CD14-positive monocyte (primary cell): Measurements from ENCODE around the gene RREB1. TPM values are rescaled to one million over a fixed set of nuclear protein-coding genes. Genes with fewer than 3 reads are reported as not detected.

Experiments used
- DNase-seq, 3 donors: peaks; one replicate each; pipeline ENCODE4 v3.0.0-alpha.2; 2011 to 2022
- H2AFZ ChIP-seq: 2 replicates; pipeline ENCODE4 v1.6.0; 2012; ENCODE audit warnings: mild to moderate bottlenecking, low read depth, low read length, inconsistent platforms; ENCODE audit not compliant: insufficient read depth, poor library complexity, severe bottlenecking
- H3K27ac ChIP-seq, 2 donors: 1 replicate in 1 of 2; 2 replicates in 1 of 2; pipeline ENCODE4 v1.5.1; 2012 to 2013; ENCODE audit warnings: low read length in 2 of 2, control low read depth in 1 of 2, inconsistent platforms in 1 of 2, low read depth in 1 of 2, mild to moderate bottlenecking in 1 of 2
- H3K27me3 ChIP-seq, 2 donors: one replicate each; pipeline versions ENCODE4 v1.6.0 to v1.6.1; 2011 to 2013; ENCODE audit warnings: low read length in 2 of 2; ENCODE audit not compliant: control insufficient read depth in 2 of 2, insufficient read depth in 2 of 2
- H3K36me3 ChIP-seq, 2 donors: replicated peaks in 1 of 2; 1 replicate in 1 of 2; 2 replicates in 1 of 2; pipeline versions ENCODE4 v1.5.1 to v1.6.1; 2012 to 2013; ENCODE audit warnings: low read length in 2 of 2, control low read depth in 1 of 2, inconsistent platforms in 1 of 2, mild to moderate bottlenecking in 1 of 2; ENCODE audit not compliant: insufficient read depth in 2 of 2, control insufficient read depth in 1 of 2
- H3K4me1 ChIP-seq, 2 donors: 1 replicate in 1 of 2; 2 replicates in 1 of 2; pipeline versions ENCODE4 v1.5.1 to v1.6.1; 2012 to 2013; ENCODE audit warnings: low read length in 2 of 2, control low read depth in 1 of 2, inconsistent platforms in 1 of 2, mild to moderate bottlenecking in 1 of 2, moderate library complexity in 1 of 2; ENCODE audit not compliant: insufficient read depth in 2 of 2, control insufficient read depth in 1 of 2
- H3K4me2 ChIP-seq: replicated peaks from 2 replicates; pipeline ENCODE3; 2012; ENCODE audit warnings: low read length, moderate library complexity, mild to moderate bottlenecking; ENCODE audit not compliant: poor library complexity, severe bottlenecking; ENCODE audit errors: extremely low read depth
- H3K4me3 ChIP-seq, 3 experiments: fragments of 200-600 bp in 1 of 3; sonication (generic) in 1 of 3; replicated peaks in 1 of 3; 1 replicate in 2 of 3; 2 replicates in 1 of 3; pipeline ENCODE4 v1.5.1; 2011 to 2013; ENCODE audit warnings: low read length in 3 of 3, mild to moderate bottlenecking in 3 of 3, control low read depth in 2 of 3, low read depth in 2 of 3, inconsistent platforms in 1 of 3, moderate library complexity in 1 of 3
- H3K79me2 ChIP-seq: 2 replicates; pipeline ENCODE4 v1.6.0; 2012; ENCODE audit warnings: mild to moderate bottlenecking, control low read depth, inconsistent platforms, low read length, moderate library complexity; ENCODE audit not compliant: insufficient read depth
- H3K9ac ChIP-seq: 2 replicates; pipeline ENCODE4 v1.6.0; 2017; ENCODE audit warnings: low read length, mild to moderate bottlenecking; ENCODE audit not compliant: insufficient read depth, poor library complexity, severe bottlenecking
- H3K9me3 ChIP-seq, 2 donors: replicated peaks in 1 of 2; 1 replicate in 1 of 2; 2 replicates in 1 of 2; pipeline versions ENCODE4 v1.5.1 to v1.6.1; 2012 to 2013; ENCODE audit warnings: low read length in 2 of 2, control low read depth in 1 of 2; ENCODE audit not compliant: control insufficient read depth in 1 of 2, insufficient read depth in 1 of 2
- H4K20me1 ChIP-seq: 2 replicates; pipeline ENCODE4 v1.6.0; 2012; ENCODE audit warnings: mild to moderate bottlenecking, low read length, control low read depth, moderate library complexity; ENCODE audit not compliant: insufficient read depth
- H3K27ac Mint-ChIP-seq, 7 donors: one replicate each; pipeline ENCODE4 v1.8.0; 2020; ENCODE audit warnings: mild to moderate bottlenecking in 7 of 7, mixed read lengths in 7 of 7, moderate library complexity in 6 of 7, inconsistent platforms in 2 of 7
- H3K27me3 Mint-ChIP-seq, 3 donors: one replicate each; pipeline ENCODE4 v1.8.0; 2021 to 2022; ENCODE audit warnings: low read depth in 3 of 3, mild to moderate bottlenecking in 3 of 3, mixed read lengths in 3 of 3, moderate library complexity in 3 of 3, inconsistent platforms in 1 of 3
- H3K36me3 Mint-ChIP-seq, 2 donors: one replicate each; pipeline ENCODE4 v1.8.0; 2020; ENCODE audit warnings: mixed read lengths in 2 of 2, inconsistent platforms in 1 of 2, mild to moderate bottlenecking in 1 of 2
- H3K4me1 Mint-ChIP-seq: one replicate; pipeline ENCODE4 v1.8.0; 2020; ENCODE audit warnings: mild to moderate bottlenecking, mixed read lengths
- H3K4me3 Mint-ChIP-seq, 2 donors: one replicate each; pipeline ENCODE4 v1.8.0; 2020; ENCODE audit warnings: mild to moderate bottlenecking in 2 of 2, mixed read lengths in 2 of 2, moderate library complexity in 1 of 2
- H3K9me3 Mint-ChIP-seq, 7 donors: one replicate each; pipeline ENCODE4 v1.8.0; 2020 to 2022; ENCODE audit warnings: mixed read lengths in 7 of 7, mild to moderate bottlenecking in 6 of 7, moderate library complexity in 6 of 7, inconsistent platforms in 2 of 7
- CTCF ChIP-seq: fragments of 200-600 bp; IDR thresholded peaks from one replicate; pipeline ENCODE4 v1.8.0; 2022; ENCODE audit warnings: antibody characterized with exemption, mild to moderate bottlenecking
- WGBS: methylation state at CpG from one replicate; pipeline ENCODE4 v1.1.5; 2013; ENCODE audit warnings: missing lambda C conversion rate; ENCODE audit not compliant: insufficient coverage; 5-methylcytosine and 5-hydroxymethylcytosine counted together
- intact Hi-C, 2 donors: fragments of 100-400 bp; cut with micrococcal nuclease; formaldehyde crosslinking; loops; one replicate each; pipeline versions ENCODE4 v1.15.0 to v1.15.1; 2023
- polyA plus RNA-seq, 3 donors: library from polyadenylated mRNA; depleted of rRNA in 1 of 3; unstranded in 2 of 3; stranded (reverse) in 1 of 3; fragments of 300-500 nt in 2 of 3; fragments of >200 nt in 1 of 3; fragmentation: Illumina TruSeq in 2 of 3; gene quantifications; 1 replicate in 2 of 3; 2 replicates in 1 of 3; pipeline ENCODE4 v1.2.3, GENCODE V29; 2012 to 2021

Gene RREB1
- polyA plus RNA-seq, 3 donors, result 2.1 to 15.3 (median 5.6) TPM

- Histone ChIP-seq H3K36me3 (peaks cover 39 to 50% of the 10 kb centered on the region in 2 donors), H3K27me3 (no peaks in the 10 kb centered on the region), H2AFZ (no peak overlapping the region), H3K4me1 (peaks cover 25 to 27% of the 10 kb centered on the region in 2 donors), H3K9me3 (no peaks in the 10 kb centered on the region), H3K4me2 (no peak overlapping the region), H3K9ac (no peak overlapping the region), H4K20me1 (peaks cover 6% of the 10 kb centered on the region), H3K4me3 (no peak overlapping the region), H3K27ac (no peak overlapping the region), H3K79me2 (no peaks in the 10 kb centered on the region)
- H3K9me3 Mint-ChIP-seq, result no peaks in the 10 kb centered on the region
- peaks cover 32% of the 10 kb centered on the region for H3K4me1 Mint-ChIP-seq
- TF ChIP-seq CTCF, result no peak
- DNase-seq, result no peak
- intact Hi-C loops, result no loop called here
- H3K4me3 Mint-ChIP-seq, result no peak overlapping the region
- H3K27ac Mint-ChIP-seq, result peak overlapping the region in 1 of 7 donors; percentile 50
- WGBS, result no CpG with 5 or more reads among the region's 2 CpGs
- H3K36me3 Mint-ChIP-seq, result peaks cover 50 to 59% of the 10 kb centered on the region in 2 donors
- peaks cover 0 to 2% (median 1%) of the 10 kb centered on the region in 3 donors for H3K27me3 Mint-ChIP-seq
Observed at GRCh38 chr6:7283676-7284075, 175.9 kb downstream of the RREB1 start.

GRCh38 chr6:7285416-7285815 lies 177.7 kb downstream of the RREB1 start:
- H2AFZ ChIP-seq, result no peak overlapping the region
- H3K27ac ChIP-seq, result no peak overlapping the region
- no peak for DNase-seq
- no peak for TF ChIP-seq CTCF
- peaks cover 12% of the 10 kb centered on the region for H4K20me1 ChIP-seq
- peaks cover 55 to 68% of the 10 kb centered on the region in 2 donors for H3K36me3 ChIP-seq
- no peaks in the 10 kb centered on the region for H3K9me3 Mint-ChIP-seq
- H3K4me1 Mint-ChIP-seq, result peaks cover 15% of the 10 kb centered on the region
- H3K4me3 ChIP-seq, result no peak overlapping the region
- H3K9me3 ChIP-seq, result no peaks in the 10 kb centered on the region
- H3K4me2 ChIP-seq, result no peak overlapping the region
- no peaks in the 10 kb centered on the region for H3K79me2 ChIP-seq
- H3K36me3 Mint-ChIP-seq, result peaks cover 67 to 75% of the 10 kb centered on the region in 2 donors
- no peak overlapping the region for H3K4me3 Mint-ChIP-seq
- no peaks in the 10 kb centered on the region for H3K27me3 Mint-ChIP-seq
- peak overlapping the region in 1 of 7 donors; percentile 35 for H3K27ac Mint-ChIP-seq
- WGBS, result 95% methylated on average over 3 of the region's 6 CpGs
- no peaks in the 10 kb centered on the region for H3K27me3 ChIP-seq
- intact Hi-C loops, result no loop called here
- H3K9ac ChIP-seq, result no peak overlapping the region
- H3K4me1 ChIP-seq, result peaks cover 10 to 11% of the 10 kb centered on the region in 2 donors
